K562 (cell line): ENCODE results near the gene TEX48. TPM values are rescaled to one million over a fixed set of nuclear protein-coding genes. Genes with fewer than 3 reads are reported as not detected.
A peak's percentile ranks its signal among the peaks of the same experiment; 100 is the strongest.

Source experiments
- EGR1 ChIP-seq: fragments of 450-650 bp; conservative IDR thresholded peaks from 2 replicates; pipeline ENCODE4 v1.6.1; 2017; ENCODE audit warnings: mild to moderate bottlenecking
- RAD21 ChIP-seq, 2 experiments: fragments of 250-450 bp in 1 of 2; fragments of 450-650 bp in 1 of 2; sonication (Bioruptor Pico) in 1 of 2; formaldehyde crosslinking in 1 of 2; IDR thresholded peaks in 1 of 2; conservative IDR thresholded peaks in 1 of 2; 2 replicates each; pipeline versions ENCODE4 v1.4.0 to v1.8.0; 2020 to 2022; ENCODE audit warnings: mild to moderate bottlenecking in 2 of 2, moderate library complexity in 1 of 2
- SMC3 ChIP-seq: conservative IDR thresholded peaks from 2 replicates; pipeline ENCODE4 v1.6.1; 2011; ENCODE audit warnings: low read depth, low read length, improper control_type of control experiment; ENCODE audit not compliant: insufficient read depth
- ZNF143 ChIP-seq: sonication (generic); formaldehyde crosslinking; IDR thresholded peaks from 2 replicates; pipeline ENCODE4 v1.9.0; 2022; ENCODE audit warnings: mild to moderate bottlenecking, missing genetic modification reagents
- ZNF444 ChIP-seq: fragments of 250-450 bp; sonication (Bioruptor Pico); IDR thresholded peaks from 2 replicates; pipeline ENCODE4 v1.4.0; 2020; ENCODE audit warnings: mild to moderate bottlenecking, moderate library complexity
- ZNF583 ChIP-seq: fragments of 250-450 bp; sonication (Bioruptor Pico); IDR thresholded peaks from 2 replicates; pipeline ENCODE4 v1.4.0; 2020
- ZNF830 ChIP-seq: fragments of 250-450 bp; sonication (Bioruptor Pico); IDR thresholded peaks from 2 replicates; pipeline ENCODE4 v1.5.0; 2021; ENCODE audit warnings: mild to moderate bottlenecking
- polyA plus RNA-seq, 8 experiments: library from polyadenylated mRNA; depleted of rRNA in 4 of 8; stranded (reverse) in 5 of 8; unstranded in 3 of 8; fragments of >200 nt; fragmentation: Nextera tagmentation in 2 of 8; fragmentation: Illumina TruSeq in 1 of 8; extraction: Ambion mirVana in 2 of 8; extraction: Trizol in 1 of 8; gene quantifications; 2 replicates each; pipeline versions ENCODE4 v1.2.1 to v1.2.3, GENCODE V29; 2011 to 2014; ENCODE audit warnings: inconsistent platforms in 1 of 8, missing spikeins in 1 of 8
- total RNA-seq, 7 experiments: library from RNA; depleted of rRNA in 6 of 7; stranded (reverse); fragments of >200 nt in 6 of 7; fragmentation: Illumina TruSeq in 2 of 7; extraction: Trizol in 2 of 7; gene quantifications; 2 replicates each; pipeline versions ENCODE4 v1.2.1 to v1.2.3, GENCODE V29; 2011 to 2021; ENCODE audit warnings: low replicate concordance in 1 of 7
- TF ChIP-seq, protein P1 (sequence below): IDR thresholded peaks from 2 replicates; pipeline ENCODE4 v1.6.1; 2011; ENCODE audit warnings: borderline replicate concordance, low read depth, mild to moderate bottlenecking, moderate library complexity, low read length; ENCODE audit not compliant: insufficient read depth, poor library complexity, severe bottlenecking
- TF ChIP-seq, protein P2 (sequence below), 3 experiments: IDR thresholded peaks in 2 of 3; conservative IDR thresholded peaks in 1 of 3; 2 replicates each; pipeline ENCODE4 v1.5.1; 2011 to 2012; ENCODE audit warnings: low read length in 3 of 3, mild to moderate bottlenecking in 3 of 3, control low read depth in 2 of 3, improper control_type of control experiment in 1 of 3, inconsistent platforms in 1 of 3, low read depth in 1 of 3, mixed read lengths in 1 of 3, moderate library complexity in 1 of 3; ENCODE audit not compliant: insufficient read depth in 2 of 3
- TF ChIP-seq, protein P3 (sequence below): fragments of 450-650 bp; IDR thresholded peaks from 2 replicates; pipeline ENCODE4 v1.6.1; 2016
- TF ChIP-seq, protein P4 (sequence below), 2 experiments: fragments of 450-650 bp; formaldehyde crosslinking in 1 of 2; IDR thresholded peaks; 2 replicates each; pipeline versions ENCODE4 v1.4.0 to v1.6.1; 2014 to 2020; ENCODE audit warnings: mild to moderate bottlenecking in 2 of 2, borderline replicate concordance in 1 of 2, low read depth in 1 of 2

TEX48 gene
- total and polyA plus RNA-seq, 9 of the 15 experiments (the other 6 are each of a cell fraction or from before 2014, with no cell fraction given): not detected

DNA sequence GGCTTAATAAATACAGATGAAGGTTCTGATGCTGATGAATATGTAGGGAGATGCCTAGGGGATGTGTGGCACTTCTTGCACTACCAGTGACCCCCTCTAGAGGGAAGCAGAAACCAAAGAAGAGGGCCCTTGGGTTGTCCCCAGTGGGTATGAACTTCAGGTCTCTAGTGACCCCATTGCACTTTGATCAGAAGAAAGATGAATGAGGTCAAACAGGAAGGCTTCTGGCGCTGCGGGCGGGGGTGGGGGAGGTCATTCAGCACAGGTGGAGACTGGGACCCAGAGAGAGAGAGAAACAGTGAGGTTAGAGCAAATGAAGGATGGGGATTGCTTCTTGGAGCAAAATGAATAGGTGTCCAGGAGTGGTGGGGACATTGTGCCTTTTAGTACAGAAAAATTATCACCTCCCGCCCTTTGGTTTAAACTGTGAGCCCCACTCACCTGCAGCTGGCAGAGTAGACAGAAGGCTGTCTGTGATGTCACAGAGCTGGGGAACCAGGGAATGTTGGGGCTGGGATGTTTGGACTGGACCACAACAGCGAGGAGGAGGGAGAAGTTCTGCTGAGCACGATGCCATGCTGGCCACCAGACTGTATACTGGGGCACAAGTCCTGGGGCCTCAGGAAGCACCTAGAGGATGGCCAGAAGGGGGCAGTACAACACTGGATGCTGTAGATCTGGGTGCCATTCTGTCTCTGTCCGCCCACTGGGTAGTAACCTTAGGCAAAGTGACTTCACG is at the start of gene TEX48 (continued):
- TF ChIP-seq, protein P1, sequence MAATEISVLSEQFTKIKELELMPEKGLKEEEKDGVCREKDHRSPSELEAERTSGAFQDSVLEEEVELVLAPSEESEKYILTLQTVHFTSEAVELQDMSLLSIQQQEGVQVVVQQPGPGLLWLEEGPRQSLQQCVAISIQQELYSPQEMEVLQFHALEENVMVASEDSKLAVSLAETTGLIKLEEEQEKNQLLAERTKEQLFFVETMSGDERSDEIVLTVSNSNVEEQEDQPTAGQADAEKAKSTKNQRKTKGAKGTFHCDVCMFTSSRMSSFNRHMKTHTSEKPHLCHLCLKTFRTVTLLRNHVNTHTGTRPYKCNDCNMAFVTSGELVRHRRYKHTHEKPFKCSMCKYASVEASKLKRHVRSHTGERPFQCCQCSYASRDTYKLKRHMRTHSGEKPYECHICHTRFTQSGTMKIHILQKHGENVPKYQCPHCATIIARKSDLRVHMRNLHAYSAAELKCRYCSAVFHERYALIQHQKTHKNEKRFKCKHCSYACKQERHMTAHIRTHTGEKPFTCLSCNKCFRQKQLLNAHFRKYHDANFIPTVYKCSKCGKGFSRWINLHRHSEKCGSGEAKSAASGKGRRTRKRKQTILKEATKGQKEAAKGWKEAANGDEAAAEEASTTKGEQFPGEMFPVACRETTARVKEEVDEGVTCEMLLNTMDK: peak; percentile 64
- TF ChIP-seq, protein P2, sequence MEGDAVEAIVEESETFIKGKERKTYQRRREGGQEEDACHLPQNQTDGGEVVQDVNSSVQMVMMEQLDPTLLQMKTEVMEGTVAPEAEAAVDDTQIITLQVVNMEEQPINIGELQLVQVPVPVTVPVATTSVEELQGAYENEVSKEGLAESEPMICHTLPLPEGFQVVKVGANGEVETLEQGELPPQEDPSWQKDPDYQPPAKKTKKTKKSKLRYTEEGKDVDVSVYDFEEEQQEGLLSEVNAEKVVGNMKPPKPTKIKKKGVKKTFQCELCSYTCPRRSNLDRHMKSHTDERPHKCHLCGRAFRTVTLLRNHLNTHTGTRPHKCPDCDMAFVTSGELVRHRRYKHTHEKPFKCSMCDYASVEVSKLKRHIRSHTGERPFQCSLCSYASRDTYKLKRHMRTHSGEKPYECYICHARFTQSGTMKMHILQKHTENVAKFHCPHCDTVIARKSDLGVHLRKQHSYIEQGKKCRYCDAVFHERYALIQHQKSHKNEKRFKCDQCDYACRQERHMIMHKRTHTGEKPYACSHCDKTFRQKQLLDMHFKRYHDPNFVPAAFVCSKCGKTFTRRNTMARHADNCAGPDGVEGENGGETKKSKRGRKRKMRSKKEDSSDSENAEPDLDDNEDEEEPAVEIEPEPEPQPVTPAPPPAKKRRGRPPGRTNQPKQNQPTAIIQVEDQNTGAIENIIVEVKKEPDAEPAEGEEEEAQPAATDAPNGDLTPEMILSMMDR (IDR thresholded peaks at IDR 0.05 in 2 of 3, conservative IDR thresholded peaks at IDR 0.05 in 1 of 3; ENCODE audit: insufficient read depth in 2 of 3, low read depth in 1 of 3, low read length in 3 of 3): peak; percentile 67 to 79 (median 78)
- TF ChIP-seq, protein P3, sequence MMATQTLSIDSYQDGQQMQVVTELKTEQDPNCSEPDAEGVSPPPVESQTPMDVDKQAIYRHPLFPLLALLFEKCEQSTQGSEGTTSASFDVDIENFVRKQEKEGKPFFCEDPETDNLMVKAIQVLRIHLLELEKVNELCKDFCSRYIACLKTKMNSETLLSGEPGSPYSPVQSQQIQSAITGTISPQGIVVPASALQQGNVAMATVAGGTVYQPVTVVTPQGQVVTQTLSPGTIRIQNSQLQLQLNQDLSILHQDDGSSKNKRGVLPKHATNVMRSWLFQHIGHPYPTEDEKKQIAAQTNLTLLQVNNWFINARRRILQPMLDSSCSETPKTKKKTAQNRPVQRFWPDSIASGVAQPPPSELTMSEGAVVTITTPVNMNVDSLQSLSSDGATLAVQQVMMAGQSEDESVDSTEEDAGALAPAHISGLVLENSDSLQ: no peak
- TF ChIP-seq EGR1 (0 out of 2 replicates have a peak, but pooled peaks have one; percentile 27), ZNF583 (CRISPR knock-in tag) (no peak), ZNF143 (CRISPR knock-in tag) (no peak), SMC3 (peak; percentile 42; the same call in 1 of the 2 replicates), RAD21 (CRISPR knock-in tag; conservative IDR thresholded peaks at IDR 0.05 in 1 of 2, IDR thresholded peaks at IDR 0.05 in 1 of 2) (peak; percentile 39 to 71), ZNF830 (no peak), ZNF444 (no peak)
- TF ChIP-seq, protein P4, sequence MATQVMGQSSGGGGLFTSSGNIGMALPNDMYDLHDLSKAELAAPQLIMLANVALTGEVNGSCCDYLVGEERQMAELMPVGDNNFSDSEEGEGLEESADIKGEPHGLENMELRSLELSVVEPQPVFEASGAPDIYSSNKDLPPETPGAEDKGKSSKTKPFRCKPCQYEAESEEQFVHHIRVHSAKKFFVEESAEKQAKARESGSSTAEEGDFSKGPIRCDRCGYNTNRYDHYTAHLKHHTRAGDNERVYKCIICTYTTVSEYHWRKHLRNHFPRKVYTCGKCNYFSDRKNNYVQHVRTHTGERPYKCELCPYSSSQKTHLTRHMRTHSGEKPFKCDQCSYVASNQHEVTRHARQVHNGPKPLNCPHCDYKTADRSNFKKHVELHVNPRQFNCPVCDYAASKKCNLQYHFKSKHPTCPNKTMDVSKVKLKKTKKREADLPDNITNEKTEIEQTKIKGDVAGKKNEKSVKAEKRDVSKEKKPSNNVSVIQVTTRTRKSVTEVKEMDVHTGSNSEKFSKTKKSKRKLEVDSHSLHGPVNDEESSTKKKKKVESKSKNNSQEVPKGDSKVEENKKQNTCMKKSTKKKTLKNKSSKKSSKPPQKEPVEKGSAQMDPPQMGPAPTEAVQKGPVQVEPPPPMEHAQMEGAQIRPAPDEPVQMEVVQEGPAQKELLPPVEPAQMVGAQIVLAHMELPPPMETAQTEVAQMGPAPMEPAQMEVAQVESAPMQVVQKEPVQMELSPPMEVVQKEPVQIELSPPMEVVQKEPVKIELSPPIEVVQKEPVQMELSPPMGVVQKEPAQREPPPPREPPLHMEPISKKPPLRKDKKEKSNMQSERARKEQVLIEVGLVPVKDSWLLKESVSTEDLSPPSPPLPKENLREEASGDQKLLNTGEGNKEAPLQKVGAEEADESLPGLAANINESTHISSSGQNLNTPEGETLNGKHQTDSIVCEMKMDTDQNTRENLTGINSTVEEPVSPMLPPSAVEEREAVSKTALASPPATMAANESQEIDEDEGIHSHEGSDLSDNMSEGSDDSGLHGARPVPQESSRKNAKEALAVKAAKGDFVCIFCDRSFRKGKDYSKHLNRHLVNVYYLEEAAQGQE (IDR thresholded peaks at IDR 0.05; ENCODE audit: borderline replicate concordance): peak; percentile 13; the same call in 1 of the 2 replicates
- TF ChIP-seq, protein P4 (CRISPR knock-in tag; IDR thresholded peaks at IDR 0.05; ENCODE audit: low read depth): no peak
